Keratinocyte (primary cell): ENCODE measurements around the gene QTRT2. TPM values are rescaled to one million over a fixed set of nuclear protein-coding genes. Genes with fewer than 3 reads are reported as not detected.

Experiments
- DNase-seq: peaks from one replicate; pipeline ENCODE4 v3.0.0-alpha.2; 2011; ENCODE audit warnings: low read depth, missing footprints, low spot score
- FAIRE-seq: peaks from 2 replicates; lab custom pipeline; 2011; peaks lifted over from hg19 to GRCh38; lab: Jason Lieb, UNC
- H2AFZ ChIP-seq: 2 replicates; pipeline ENCODE4 v1.6.0; 2012; ENCODE audit warnings: low read length, control low read depth, inconsistent platforms; ENCODE audit not compliant: control insufficient read depth
- H3K27ac ChIP-seq: 2 replicates; pipeline ENCODE4 v1.5.1; 2011; ENCODE audit warnings: low read length; ENCODE audit not compliant: control insufficient read depth, insufficient read depth
- H3K27me3 ChIP-seq: 3 replicates; pipeline ENCODE4 v1.6.0; 2011; ENCODE audit warnings: low read length; ENCODE audit not compliant: control insufficient read depth, insufficient read depth; ENCODE audit errors: extremely low read depth
- H3K36me3 ChIP-seq, 2 experiments: 2 replicates in 1 of 2; 3 replicates in 1 of 2; pipeline ENCODE4 v1.5.1; 2011; ENCODE audit warnings: low read length in 2 of 2, mild to moderate bottlenecking in 1 of 2; ENCODE audit not compliant: control insufficient read depth in 2 of 2, insufficient read depth in 2 of 2; ENCODE audit errors: extremely low read depth in 1 of 2
- H3K4me1 ChIP-seq: 3 replicates; pipeline ENCODE4 v1.5.1; 2011; ENCODE audit warnings: low read length; ENCODE audit not compliant: control insufficient read depth, insufficient read depth; ENCODE audit errors: extremely low read depth
- H3K4me2 ChIP-seq: 3 replicates; pipeline ENCODE4 v1.6.0; 2011; ENCODE audit warnings: low read depth, low read length; ENCODE audit not compliant: control insufficient read depth, insufficient read depth; ENCODE audit errors: extremely low read depth
- H3K4me3 ChIP-seq, 3 experiments: fragments of 200-600 bp in 1 of 3; sonication (generic) in 1 of 3; 2 replicates in 2 of 3; 3 replicates in 1 of 3; pipeline ENCODE4 v1.5.1; 2011 to 2016; ENCODE audit warnings: low read length in 3 of 3, mild to moderate bottlenecking in 3 of 3, control low read depth in 2 of 3, inconsistent platforms in 1 of 3, low read depth in 1 of 3, mixed read lengths in 1 of 3, mixed run types in 1 of 3, moderate library complexity in 1 of 3; ENCODE audit not compliant: control insufficient read depth in 2 of 3, insufficient read depth in 2 of 3; ENCODE audit errors: extremely low read depth in 1 of 3
- H3K79me2 ChIP-seq: 2 replicates; pipeline ENCODE4 v1.6.0; 2012; ENCODE audit warnings: low read length; ENCODE audit not compliant: control insufficient read depth, insufficient read depth
- H3K9ac ChIP-seq: 3 replicates; pipeline ENCODE4 v1.6.0; 2011; ENCODE audit warnings: low read length; ENCODE audit not compliant: control insufficient read depth, insufficient read depth; ENCODE audit errors: extremely low read depth
- H3K9me1 ChIP-seq: 3 replicates; pipeline ENCODE4 v1.6.0; 2011; ENCODE audit warnings: low read length; ENCODE audit not compliant: control insufficient read depth, insufficient read depth; ENCODE audit errors: extremely low read depth
- H3K9me3 ChIP-seq: 2 replicates; pipeline ENCODE4 v1.5.1; 2012; ENCODE audit warnings: low read depth, low read length; ENCODE audit not compliant: control insufficient read depth
- H4K20me1 ChIP-seq: 3 replicates; pipeline ENCODE4 v1.6.0; 2011; ENCODE audit warnings: low read length; ENCODE audit not compliant: control insufficient read depth, insufficient read depth; ENCODE audit errors: extremely low read depth
- EZH2 ChIP-seq: IDR thresholded peaks from one replicate; pipeline ENCODE4 v1.6.1; 2012; ENCODE audit warnings: inconsistent platforms, mild to moderate bottlenecking, low read length, moderate library complexity
- dilution Hi-C: fragments of 300-500 bp; cut with MboI; formaldehyde crosslinking; loops from one replicate; pipeline ENCODE4 v1.7.0; 2020; ENCODE audit warnings: low sequenced_read_pairs; ENCODE audit not compliant: extremely low pct_ligation_motif_present
- polyA plus RNA-seq, 5 experiments: library from polyadenylated mRNA; depleted of rRNA in 3 of 5; stranded (reverse) in 3 of 5; stranded (forward) in 1 of 5; unstranded in 1 of 5; fragments of >200 nt; gene quantifications; 1 replicate in 1 of 5; 2 replicates in 3 of 5; 3 replicates in 1 of 5; pipeline versions ENCODE4 v1.2.1 to v1.2.3, GENCODE V29; 2011 to 2012; ENCODE audit warnings: missing spikeins in 2 of 5, low read depth in 1 of 5, low replicate concordance in 1 of 5
- TF ChIP-seq, protein P1 (sequence below), 3 experiments: IDR thresholded peaks in 1 of 3; conservative IDR thresholded peaks in 1 of 3; optimal IDR thresholded peaks in 1 of 3; 2 replicates in 2 of 3; 3 replicates in 1 of 3; pipeline versions ENCODE3 to v1.5.1; 2011; ENCODE audit warnings: low read length in 3 of 3, mild to moderate bottlenecking in 3 of 3, moderate library complexity in 2 of 3, control low read depth in 1 of 3, inconsistent platforms in 1 of 3; ENCODE audit not compliant: insufficient read depth in 2 of 3; ENCODE audit errors: extremely low read depth in 1 of 3

The QTRT2 gene
- polyA plus RNA-seq, 1 donor (not counting 4 experiments of a cell fraction or from before 2014, with no cell fraction given), result 18.3 TPM

- Histone ChIP-seq H3K4me2 (no peak overlapping the region), H3K9ac (no peak overlapping the region), H2AFZ (no peak overlapping the region), H3K27me3 (no peaks in the 10 kb centered on the region), H3K9me1 (no peaks in the 10 kb centered on the region), H3K79me2 (no peaks in the 10 kb centered on the region), H3K27ac (no peak overlapping the region), H3K4me1 (no peaks in the 10 kb centered on the region), H3K36me3 (no peaks in the 10 kb centered on the region), H3K4me3 (no peak overlapping the region), H3K9me3 (no peaks in the 10 kb centered on the region), H4K20me1 (no peaks in the 10 kb centered on the region)
- no peak for TF ChIP-seq EZH2
- TF ChIP-seq, protein P1, sequence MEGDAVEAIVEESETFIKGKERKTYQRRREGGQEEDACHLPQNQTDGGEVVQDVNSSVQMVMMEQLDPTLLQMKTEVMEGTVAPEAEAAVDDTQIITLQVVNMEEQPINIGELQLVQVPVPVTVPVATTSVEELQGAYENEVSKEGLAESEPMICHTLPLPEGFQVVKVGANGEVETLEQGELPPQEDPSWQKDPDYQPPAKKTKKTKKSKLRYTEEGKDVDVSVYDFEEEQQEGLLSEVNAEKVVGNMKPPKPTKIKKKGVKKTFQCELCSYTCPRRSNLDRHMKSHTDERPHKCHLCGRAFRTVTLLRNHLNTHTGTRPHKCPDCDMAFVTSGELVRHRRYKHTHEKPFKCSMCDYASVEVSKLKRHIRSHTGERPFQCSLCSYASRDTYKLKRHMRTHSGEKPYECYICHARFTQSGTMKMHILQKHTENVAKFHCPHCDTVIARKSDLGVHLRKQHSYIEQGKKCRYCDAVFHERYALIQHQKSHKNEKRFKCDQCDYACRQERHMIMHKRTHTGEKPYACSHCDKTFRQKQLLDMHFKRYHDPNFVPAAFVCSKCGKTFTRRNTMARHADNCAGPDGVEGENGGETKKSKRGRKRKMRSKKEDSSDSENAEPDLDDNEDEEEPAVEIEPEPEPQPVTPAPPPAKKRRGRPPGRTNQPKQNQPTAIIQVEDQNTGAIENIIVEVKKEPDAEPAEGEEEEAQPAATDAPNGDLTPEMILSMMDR (optimal IDR thresholded peaks at IDR 0.05 in 1 of 3, IDR thresholded peaks at IDR 0.05 in 1 of 3, conservative IDR thresholded peaks at IDR 0.05 in 1 of 3; ENCODE audit: extremely low read depth in 1 of 3, insufficient read depth in 2 of 3, low read length in 3 of 3), result no peak
- FAIRE-seq, result no peak
- DNase-seq, result no peak
- dilution Hi-C loops, result no loop called here
These were observed 63.2 kb downstream of the QTRT2 start for GRCh38 chr3:114119776-114120175.

DNA sequence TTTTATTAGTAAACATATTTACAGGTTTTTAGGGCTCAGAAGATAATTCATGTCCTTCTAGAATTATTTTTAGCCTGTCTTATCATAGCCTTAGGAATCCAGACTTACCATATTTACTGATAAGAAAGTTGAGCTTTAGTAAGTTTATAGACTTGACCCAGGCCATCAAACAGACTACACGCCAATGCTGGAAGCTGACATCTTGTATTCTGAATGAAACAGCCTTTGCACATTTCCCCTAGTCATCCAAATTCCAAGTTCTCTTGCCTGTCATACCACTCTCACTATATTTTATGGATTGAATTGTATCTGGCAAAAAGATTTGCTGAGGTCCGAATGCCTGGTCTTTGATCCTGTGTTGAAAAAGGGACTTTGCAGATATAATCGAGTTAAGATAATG, 63.7 kb downstream of the QTRT2 start:
- H3K9me1 ChIP-seq, result no peaks in the 10 kb centered on the region

More for the DNA sequence above, 63.7 kb downstream of the QTRT2 start:
- no peaks in the 10 kb centered on the region for H3K4me1 ChIP-seq
- TF ChIP-seq, protein P1 (optimal IDR thresholded peaks at IDR 0.05 in 1 of 3, IDR thresholded peaks at IDR 0.05 in 1 of 3, conservative IDR thresholded peaks at IDR 0.05 in 1 of 3; ENCODE audit: extremely low read depth in 1 of 3, insufficient read depth in 2 of 3, low read length in 3 of 3), result no peak
- TF ChIP-seq EZH2, result no peak
- no peak overlapping the region for H3K27ac ChIP-seq
- no peak overlapping the region for H3K9ac ChIP-seq
- no peak overlapping the region for H3K4me2 ChIP-seq
- no peaks in the 10 kb centered on the region for H4K20me1 ChIP-seq
- no peak overlapping the region for H3K4me3 ChIP-seq
- no peaks in the 10 kb centered on the region for H3K36me3 ChIP-seq
- FAIRE-seq (no peak), DNase-seq (no peak)
- no peaks in the 10 kb centered on the region for H3K79me2 ChIP-seq
- no peaks in the 10 kb centered on the region for H3K9me3 ChIP-seq
- no peaks in the 10 kb centered on the region for H3K27me3 ChIP-seq
- dilution Hi-C loops, result no loop called here
- H2AFZ ChIP-seq, result no peak overlapping the region
